DMS153 treated with DMSO at 0.1 percent for 48 hours (cell line): Measurements from ENCODE around the gene RAP1B.

Experiments used
- DNase-seq: peaks from one replicate; lab custom pipeline; 2025; ENCODE audit not compliant: unreplicated experiment; lab: John Stamatoyannopoulos, UW

The RAP1B gene

DNA sequence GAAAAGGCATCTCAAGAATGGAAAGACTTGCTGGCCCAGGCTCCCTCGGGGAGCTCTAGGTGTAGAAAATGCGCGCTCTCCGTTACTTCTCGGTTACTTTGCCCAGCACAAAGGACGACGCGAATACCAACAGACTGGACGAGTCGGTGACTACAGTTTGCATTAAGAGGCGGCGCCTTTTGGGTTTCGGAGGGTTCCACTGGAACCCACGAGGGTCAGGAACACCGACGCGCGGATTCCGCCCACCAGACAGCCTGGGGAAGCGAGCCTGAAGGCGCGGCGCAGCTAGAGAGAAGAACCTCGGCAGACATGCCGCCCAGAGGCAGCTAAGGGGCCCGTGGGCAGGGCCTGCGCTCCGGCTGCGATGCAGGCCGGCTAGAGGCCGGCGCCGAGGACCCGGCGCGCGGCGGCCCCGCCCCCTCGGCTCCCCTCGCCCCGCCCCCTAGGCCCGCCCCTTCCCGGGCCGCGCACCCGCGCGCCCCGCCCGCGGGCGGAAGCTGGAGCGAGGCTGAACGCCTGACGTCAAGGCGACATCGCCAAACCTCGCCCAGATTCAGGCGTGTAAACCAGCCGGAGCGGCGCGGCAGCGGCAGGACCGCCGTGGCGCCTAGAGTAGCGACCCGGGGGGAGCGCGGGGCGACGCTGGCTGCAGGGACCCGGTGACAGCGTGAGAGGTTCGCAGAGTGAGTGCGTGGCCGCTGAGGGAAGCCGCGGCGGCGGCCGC is at the start of gene RAP1B:
TSS of gene RAP1B (plus strand) at position 530 of the 724 bp plus-strand sequence. CDS start 37,826 bp downstream, outside the sequence.
- peak; percentile 66 for DNase-seq

DNA sequence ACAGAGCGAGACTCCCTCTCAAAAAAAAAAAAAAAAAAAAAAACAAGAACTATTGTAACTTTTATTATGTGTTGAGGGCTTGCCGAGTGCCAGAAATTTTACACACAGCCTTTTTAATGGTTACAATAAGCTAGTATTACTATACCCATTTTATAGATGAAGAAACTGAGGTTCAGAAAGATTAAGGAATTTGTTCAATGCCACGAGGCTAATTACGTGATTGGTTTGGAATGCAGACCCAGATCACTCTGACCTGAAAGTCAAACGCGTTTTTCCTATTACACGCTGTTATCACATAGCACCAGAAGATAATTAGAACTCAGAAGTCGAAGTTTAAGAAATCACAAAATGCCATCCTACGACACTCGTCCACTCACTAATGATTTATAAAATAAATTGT is 48.9 kb upstream of the RAP1B start:
- DNase-seq, result no peak

DNA sequence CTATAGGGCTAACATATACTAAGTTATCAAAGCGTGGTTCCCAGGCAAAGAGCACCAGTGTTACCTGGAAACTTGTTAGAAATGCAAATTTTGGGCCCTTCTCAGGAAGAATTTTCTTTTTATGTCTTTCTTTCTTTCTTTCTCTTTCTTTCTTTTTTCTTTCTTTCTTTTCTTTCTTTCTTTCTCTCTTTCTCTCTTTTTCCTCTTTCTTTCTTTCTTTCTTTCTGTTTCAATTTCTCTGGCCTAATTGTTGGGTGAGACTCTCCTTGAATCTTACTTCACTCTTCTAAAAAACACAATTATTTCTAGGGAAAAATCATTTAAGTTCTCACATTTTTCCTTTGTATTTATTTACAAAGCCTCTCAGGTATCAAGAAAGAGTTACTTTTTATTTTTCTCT is 46.5 kb upstream of the RAP1B start:
- no peak for DNase-seq

DNA sequence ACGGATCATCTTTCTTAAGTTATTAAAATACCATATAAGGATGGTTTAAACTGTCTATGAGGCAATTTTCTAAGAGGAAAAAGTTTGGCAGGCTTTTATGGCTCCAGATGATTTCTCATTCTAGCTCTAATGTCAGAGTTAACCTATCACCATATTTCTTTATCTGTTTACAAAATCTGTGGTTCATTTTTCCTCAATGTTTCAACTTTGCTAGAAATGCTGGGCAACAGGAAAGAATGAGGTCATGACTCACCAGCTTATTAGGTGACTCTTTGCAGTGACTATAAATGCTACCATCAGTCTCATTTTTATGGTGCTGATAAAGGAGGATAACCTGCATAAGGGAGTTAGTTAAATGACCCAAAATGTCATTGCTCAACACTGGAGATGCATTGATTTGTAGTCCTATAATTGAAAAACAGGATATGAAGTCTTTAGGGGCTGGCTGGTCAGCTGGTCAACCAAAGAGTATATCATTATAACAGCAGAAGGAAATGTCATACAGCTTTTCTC is 45.3 kb upstream of the RAP1B start:
- peak; percentile 73 for DNase-seq

DNA sequence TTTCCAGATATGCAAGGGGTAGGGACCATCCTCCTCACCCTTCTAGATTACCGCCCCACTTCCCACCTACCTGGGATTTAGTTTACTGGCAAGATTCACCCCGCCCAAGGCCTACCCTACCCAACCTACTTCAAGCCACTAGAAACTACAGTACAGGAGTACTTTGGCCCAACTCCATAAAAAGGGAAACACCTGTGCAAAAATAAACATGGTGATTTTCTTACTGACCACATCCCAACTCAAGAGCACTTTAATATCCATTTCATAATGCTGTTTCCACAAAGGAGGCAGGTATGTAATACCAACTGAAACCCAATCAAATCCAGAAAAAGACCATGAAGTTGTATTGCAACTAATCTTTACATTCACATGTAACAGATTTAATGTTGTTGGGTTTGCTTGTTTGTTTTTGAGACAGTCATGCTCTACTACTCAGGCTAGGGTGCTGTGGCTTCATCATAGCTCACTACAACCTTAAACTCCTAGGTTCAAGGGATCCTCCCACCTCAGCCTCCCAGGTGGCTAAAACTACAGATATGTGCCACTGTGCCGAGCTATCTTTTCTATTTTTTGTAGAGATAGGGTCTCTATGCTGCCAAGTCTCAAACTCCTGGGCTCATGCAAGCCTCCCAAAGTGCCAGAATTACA is 41.7 kb upstream of the RAP1B start:
- DNase-seq, result peak; percentile 74

DNA sequence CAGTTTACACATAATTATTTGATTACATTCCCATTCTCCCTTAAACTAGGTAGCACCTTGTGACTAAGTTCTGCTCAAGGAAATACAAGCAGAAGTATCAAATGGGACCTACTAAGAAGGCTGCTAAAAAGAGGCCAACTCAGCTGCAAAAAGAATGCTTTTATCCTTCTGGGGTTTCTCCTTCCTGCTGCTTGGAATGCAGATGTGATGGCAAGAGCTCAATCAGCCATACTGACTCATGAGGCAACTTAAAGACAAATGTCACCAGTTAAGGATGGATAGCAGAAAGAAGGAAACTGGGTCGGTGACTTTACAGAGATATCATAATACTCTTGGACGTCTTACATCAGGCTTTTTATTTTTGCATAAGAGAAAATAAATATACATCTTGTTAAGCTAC is 38.0 kb upstream of the RAP1B start:
- no peak for DNase-seq

DNA sequence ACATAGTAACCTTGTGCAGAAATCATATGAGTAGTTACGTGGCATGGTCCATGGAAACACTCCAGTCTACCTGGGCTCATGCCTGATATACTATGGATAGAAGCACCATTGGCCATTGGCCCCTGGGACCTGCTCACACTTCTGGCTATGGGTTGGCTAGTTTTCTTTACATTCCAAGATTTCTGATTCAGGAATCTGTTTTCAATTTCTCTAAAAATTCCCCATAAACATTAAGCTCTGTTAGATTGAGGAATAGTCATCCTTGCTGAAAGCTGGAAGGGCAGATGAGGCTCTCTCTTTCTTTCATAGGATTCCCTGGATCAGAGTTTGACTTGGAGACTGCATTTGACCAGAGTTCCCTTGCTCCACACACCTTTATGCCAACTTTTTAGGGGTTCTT is 37.3 kb upstream of the RAP1B start:
- DNase-seq, result no peak

DNA sequence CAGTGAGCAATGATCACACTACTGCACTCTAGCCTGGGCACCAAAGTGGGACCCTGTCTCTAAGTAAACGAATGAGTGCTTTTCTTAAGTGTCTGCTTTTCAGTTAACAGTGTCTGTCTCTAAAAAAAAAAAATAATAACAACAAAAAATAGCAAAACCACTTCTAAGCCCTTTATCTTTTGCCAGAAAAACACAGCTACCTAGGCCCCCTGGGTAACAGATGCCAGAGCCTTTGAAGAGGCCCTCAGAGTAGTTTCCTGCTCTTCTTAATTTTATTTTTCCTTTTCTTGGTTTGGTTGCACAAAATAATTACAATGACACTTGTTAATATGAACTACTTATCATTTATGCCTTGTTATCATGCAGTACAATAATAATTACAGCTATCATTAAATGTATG is 32.8 kb upstream of the RAP1B start:
- no peak for DNase-seq

DNA sequence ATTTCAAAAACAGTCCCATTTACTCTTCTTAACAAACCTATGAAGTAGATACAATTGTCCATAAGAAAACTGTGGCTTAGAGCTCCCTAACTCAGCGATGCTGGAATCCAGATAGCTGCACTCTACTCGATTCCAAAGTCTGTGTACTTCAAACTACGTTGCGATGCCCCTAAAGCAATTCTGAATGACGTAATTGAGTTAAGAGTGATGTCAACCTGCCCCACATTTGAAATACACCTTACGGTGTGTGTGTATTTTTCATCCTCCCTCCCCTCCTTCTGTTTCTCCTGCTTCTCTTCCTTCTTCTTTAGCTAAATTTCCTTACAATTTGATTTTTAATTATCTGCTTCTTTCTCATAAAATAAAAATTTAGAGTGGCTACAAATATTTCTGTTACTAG is 31.9 kb upstream of the RAP1B start:
- DNase-seq, result no peak

DNA sequence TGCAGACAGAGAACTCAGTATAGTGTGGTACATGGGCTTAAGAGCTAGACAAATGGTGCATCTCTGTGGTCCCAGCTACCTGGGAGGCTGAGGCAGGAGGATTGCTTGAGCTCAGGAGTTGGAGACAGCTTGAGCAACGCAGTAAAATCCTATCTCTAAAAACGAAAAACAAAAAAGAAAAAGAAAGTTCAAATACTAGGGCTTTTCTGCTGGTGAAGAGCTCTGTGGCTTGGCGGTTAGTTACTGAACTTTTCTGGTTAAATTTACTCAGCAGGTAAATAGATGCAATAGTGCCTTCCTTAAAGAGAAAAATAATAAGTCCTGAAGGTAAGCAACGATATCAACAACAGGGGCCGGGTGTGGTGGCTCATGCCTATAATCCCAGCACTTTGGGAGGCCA is 31.4 kb upstream of the RAP1B start:
- DNase-seq, result no peak

DNA sequence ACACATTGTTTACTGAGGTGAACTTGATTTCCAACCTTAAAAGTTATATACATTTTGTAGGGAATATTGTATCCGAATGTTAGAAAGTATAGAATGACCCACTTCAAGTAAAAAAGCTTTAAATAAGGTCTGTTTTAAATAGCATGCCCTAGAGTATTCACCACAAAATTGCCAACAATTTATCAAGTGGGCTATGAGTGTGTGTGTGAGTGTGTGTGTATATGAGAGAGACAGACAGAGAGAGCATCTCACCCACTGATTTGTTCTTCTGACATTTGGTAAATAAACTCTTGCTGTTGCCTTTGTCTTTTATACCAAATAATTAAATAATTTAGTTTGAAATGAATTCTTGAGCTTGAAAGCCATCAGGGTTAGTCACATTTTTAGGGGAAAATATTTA is 29.8 kb upstream of the RAP1B start:
- DNase-seq, result no peak

DNA sequence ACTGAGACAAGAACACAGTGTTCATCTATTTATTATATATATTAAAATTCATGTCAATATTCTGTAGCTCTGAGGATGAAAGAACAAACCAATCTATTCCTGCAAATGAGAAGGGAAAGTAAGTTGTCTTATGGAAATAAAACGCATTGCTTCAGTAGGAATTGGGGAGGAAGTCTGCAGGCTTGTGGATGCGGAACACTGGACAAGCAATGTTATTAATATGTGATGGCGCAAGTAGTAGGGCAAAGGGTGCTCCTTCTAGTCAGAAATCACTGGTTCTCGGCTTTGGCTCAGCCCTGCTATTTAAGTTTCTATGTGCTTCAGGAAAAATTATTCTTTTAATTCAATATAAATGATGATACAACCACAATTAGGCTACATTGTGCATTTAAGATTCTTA is 28.8 kb upstream of the RAP1B start:
- DNase-seq, result no peak

DNA sequence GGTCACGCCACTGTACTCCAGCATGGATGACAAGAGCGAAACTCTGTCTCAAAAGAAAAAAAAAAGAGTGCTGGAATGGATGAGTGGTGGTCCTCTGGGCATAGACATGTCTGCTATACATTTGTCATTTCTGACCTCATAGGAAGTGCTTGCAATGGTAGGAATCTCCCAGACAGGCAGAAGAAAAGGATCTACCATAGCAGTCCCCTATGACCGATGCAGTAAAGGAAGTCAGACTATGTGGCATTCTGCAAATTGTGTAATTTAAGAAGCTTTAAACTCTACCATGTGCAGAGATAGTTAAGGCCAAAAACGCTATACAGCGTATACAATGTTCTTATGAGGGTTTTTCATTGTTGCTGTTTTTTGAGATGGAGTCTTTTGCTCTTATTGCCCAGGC is 24.7 kb upstream of the RAP1B start:
- DNase-seq, result no peak

DNA sequence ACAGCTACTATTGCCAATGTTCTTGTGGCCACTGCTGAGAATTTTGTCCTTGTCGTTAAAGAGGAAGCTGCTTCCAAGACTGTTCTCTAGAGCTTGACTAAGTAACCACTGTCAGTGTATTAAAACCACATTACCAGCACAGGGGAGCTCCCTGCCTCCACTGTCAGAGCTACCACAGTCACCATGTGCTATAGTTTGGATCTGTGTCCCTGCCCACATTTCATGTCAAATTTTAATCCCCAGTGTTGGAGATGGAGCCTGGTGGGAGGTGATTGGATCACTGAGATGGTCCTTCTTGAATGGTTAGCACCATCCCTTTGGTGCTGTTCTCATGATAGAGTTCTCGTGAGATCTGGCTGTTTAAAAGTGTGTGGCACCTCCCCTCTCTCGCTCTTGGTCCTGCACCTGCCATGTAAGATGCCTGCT is 23.2 kb upstream of the RAP1B start:
- DNase-seq, result no peak

DNA sequence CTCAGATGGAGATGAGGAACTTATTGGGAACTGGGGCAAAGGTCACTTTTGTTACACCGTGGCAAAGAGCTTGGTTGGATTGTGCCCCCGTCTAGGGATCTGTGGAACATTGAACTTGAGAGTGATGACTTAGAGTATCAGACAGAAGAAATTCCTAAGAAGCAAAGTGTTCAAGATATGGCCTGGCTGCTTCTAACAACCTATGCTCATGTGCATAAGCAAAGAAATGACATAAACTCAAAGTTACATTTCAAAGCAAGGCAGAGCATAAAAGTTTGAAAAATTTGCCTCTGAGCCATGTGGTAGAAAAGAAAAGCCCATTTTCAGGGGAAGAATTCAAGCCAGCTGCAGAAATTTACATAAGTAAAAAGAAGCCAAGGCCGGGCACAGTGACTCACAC is 21.5 kb upstream of the RAP1B start:
- no peak for DNase-seq

DNA sequence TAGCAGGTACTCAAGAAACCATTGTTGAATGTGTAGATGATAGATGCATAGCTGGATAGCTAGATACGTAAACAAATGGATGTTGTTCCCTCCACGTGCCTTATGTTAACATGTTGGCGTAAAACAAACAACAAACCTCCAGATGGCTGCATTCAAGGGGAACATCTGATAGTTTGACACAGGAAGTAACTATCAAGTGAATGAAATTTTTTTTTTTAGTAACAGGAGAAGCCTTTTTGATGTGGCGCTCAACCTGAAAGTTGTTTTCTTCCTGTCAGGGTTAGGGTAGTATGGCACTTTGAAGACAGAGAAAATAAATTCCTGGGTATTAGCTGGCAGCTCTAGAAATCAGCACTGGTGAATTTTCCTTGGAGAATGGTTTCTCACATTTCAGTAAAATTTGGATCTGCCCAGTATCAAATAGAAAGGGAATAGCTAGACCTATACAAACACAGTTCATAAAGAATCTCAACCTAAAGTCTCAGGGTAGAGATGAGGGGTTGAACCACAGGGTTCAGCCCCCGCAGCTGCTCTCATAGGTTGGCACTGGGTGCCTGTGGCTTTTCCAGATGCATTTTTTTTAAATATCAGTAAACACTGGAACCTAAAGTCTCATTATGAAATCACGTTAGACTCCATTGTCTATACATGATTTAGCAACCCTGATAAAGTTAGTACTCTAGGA is 18.8 kb upstream of the RAP1B start:
- DNase-seq, result peak; percentile 16

DNA sequence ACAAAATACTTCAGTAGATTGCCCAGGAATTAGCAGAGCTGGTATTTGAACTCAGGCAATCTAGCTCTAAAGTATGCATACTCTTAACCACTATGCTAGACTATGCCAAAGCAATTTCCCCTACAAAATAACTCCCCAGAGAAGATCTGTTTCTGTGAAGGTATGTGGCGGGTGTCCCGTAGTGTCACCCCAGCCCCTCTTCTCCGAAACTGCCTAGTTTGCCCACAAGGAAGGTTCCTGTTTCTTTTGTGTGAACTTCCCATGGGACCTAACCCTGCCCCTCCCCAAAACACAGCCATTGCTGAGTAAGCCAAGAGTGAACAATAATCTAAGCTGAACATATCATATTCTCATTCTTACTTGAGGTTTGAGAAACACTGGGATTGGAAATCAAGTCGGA is 15.5 kb upstream of the RAP1B start:
- DNase-seq, result no peak

DNA sequence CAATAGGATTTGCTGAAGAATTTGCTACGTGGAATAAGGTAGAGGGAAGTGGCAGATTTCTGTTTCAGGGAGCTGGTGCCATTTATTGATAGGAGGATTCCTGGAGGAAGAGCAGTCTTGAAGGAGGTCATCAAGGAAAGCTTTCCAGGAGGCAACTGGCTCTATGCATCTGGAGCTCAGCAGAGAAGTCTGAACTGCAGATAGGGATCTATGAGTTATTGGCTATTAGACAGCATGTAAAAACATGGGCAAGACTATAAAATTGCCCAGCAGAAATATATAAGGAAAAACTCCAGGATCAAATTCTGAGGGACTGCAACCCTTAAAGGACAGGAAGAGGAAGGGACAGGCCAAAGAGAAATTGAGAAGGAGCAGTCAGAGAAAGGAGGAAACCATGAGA is 8.9 kb upstream of the RAP1B start:
- DNase-seq, result no peak

DNA sequence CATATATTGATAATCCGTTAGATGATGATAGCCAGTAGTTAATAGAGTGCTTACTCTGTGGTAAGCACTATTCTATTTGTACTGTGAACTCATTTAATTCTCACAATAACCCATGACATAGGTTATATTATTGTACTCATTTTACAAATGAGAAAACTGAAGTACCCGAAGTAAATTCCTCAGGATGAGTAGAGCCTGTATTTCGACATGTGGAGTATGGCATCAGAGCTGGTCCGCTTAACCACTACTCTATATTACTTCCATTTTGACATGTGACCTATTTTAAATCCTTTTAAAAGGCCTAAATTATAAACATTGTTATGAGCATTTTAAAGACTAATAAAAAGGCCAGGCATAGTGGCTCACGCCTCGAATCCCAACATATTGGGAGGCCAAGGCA is 8.0 kb upstream of the RAP1B start:
- no peak for DNase-seq

DNA sequence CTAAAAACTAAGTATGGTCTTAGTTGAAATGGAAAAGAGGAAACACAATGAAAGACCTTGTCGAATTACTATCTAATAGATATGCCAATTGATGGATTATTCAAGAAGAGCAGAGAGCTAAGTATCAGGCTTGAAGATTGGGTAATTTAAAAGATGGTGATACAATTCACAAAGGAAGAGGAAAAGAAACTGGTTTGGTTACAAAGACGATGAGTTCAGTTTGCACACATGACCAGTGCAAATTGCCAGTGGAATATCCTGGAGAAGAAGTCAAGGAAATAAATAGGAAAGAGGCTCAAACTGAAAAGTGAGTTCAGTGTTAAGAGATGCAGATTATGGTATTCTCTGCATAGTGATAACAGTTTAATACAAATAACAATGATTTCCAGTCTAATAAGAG is 2.5 kb upstream of the RAP1B start:
- DNase-seq, result no peak

DNA sequence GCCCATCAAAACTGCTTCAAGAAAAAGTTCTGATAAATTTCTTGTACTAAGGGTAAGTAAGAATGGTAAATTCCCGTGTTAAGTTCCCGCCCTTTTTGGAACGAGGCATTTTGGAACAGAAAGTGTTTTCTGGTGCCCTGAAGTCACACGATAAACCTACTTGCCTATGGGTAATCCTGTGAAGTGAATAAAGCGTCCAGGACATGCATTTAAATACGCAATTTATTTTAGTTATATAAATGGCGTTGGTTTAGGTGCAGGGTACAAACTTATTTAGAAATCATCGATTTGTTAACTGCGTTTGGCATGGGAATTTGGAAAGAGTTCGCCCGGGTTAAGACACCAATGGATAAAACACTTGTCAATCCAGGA is 715 bp upstream of the RAP1B start:
- no peak for DNase-seq

DNA sequence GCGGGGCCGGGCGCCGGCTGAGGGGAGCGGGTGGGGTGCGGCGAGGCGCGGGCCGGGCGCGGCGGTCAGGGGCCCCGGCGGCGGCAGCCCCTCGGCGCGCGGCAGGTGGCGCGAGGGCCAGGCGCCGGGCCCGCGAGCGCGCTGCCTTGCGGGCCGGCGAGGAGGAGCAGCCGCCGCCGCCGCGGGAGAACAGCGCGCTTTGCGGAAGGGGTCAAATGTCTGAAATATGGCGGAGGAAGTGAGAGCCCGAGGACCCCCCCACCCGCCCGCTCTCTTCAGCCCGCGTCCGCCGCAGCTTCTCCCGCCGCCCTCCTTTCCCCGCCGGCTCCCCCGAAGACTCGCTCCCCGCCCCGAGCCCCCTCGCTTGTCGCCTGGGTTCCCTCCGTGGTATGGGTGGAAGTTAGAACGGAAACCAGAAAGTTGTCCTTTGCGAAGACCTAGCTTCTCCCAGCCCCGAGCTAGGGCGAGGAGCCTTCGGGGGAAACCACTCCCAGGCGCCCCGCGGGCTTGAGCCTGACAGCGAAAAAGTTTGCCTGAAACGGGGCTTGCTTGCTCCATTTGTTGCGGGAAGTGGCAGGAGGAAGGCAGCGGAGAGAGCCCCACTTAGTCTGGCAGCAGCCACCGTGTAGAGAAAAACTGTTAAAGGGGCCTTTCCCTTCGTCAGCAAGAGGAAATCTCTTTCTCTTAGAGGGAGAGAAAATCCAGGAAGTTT is 551 bp downstream of the RAP1B start:
- DNase-seq, result peak; percentile 50
